SH-SY5Y (cell line): Measurements from ENCODE around the gene RORB.

Source experiments
- GATA2 ChIP-seq: IDR thresholded peaks from 2 replicates; pipeline ENCODE4 v1.6.1; 2011; ENCODE audit warnings: mild to moderate bottlenecking, low read depth, low read length
- GATA3 ChIP-seq: IDR thresholded peaks from 2 replicates; pipeline ENCODE4 v1.6.1; 2011; ENCODE audit warnings: low read depth, mild to moderate bottlenecking, low read length, moderate library complexity

DNA sequence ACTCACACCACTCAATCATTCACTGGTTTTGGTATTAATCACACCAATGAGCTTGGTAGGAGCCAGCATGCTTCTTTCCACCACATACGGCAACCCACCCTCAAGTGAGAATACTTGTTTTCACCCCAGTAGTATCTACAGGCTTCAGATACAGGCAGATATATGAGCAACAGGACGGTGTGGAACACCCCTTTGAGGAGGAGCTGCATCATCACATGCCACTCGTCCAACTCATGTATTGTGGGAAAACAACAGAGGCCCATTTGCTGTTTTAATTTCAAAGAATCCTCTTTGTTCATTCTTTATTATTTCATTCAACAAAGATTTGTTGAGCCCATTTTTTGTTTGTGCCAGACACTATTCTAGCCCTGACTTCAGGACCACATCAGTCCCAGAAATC lies 46.0 kb downstream of the RORB start:
- TF ChIP-seq GATA2 (no peak), GATA3 (no peak)
